ENCODE measurements around the gene STAG3.

The STAG3 gene

GRCh38 chr7:100154651-100155491 lies 22.8 kb upstream of the STAG3 start:
- DNase-seq (ENCODE audit: low read depth): no peak

- DNase-seq (ENCODE audit: low read depth): no peak
These were observed 22.0 kb upstream of the STAG3 start for GRCh38 chr7:100155553-100156317.

DNA sequence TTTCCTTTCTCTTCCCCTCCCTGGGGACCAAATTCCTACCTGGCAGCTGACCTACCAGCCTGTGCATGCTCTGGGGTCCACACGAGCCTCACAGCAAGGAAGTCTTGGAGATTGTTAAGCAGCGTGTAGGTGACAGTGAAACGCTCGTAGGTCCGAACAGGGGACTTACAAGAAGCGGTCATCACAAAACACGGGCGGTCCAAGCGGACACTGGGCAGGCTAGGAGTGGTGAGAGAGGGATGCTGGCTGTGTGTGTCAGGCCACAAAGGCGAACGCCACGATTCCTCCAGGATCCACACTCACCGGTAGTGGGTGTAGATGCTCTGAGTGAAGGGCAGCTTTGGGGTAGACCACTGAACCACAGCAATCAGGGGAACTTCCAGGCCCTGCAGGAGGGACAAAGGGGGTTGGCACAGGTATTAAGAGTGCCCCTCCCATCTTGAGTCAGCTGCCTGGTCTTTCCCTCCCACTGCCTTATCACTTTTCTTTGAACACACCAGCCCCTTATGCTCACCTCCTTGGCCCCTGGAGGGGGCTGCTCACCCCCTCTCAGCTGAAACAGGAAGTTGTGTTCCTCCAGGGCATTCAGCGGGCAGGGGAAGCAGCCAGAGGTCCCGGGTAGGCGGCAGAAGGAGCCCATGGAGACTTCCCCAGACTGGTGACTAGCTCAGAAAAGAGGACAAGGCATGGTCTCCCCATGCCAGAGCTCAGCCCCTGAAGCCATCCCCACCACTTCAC lies 21.2 kb upstream of the STAG3 start:
- DNase-seq (ENCODE audit: low read depth): no peak

DNA sequence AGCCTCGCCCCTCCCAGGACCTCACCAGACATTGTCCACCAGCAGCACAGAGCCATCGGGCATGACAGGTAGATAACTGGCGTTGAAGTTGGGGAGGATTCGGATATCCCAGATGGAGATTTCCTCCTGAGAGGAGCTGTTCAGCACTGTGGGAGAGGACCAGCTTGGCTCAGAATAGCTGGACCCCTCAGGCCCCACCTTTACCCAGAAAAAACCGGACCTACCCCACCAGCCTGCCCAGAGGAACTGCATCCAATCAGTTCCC lies 20.7 kb upstream of the STAG3 start:
- no peak for DNase-seq (ENCODE audit: low read depth)

- DNase-seq (ENCODE audit: low read depth): no peak
These were observed 20.1 kb upstream of the STAG3 start for GRCh38 chr7:100157334-100158228.

GRCh38 chr7:100158229-100159098 lies 19.3 kb upstream of the STAG3 start, which contains the start of gene TRAPPC14:
Gene TRAPPC14, minus strand, starts transcription at chr7:100158723. Its CDS starts 224 bp downstream, at chr7:100158499.
- peak; percentile 46 for DNase-seq (ENCODE audit: low read depth)

- no peak for DNase-seq (ENCODE audit: low read depth)
These were observed 18.6 kb upstream of the STAG3 start for GRCh38 chr7:100159099-100159623.

DNA sequence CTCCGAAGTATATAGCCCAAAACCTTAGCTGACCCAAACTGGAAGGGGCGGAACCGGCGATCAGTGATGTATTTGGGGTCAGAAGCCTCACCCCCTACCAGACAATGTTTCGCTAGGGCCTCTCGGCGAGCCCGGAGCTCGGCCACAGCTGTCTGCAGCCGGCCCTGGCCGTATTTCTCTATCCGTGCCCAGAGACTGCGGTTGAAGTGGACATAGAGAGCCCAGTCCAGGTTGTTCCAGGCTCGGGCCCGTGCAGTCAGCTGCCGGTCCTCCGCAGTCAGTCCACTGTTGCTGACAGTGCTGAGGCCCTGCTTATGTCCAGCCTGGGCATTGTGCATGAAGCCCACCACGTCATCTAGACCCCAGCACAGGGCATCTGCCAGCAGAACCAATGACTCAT lies 17.7 kb upstream of the STAG3 start:
- DNase-seq (ENCODE audit: low read depth): no peak

DNA sequence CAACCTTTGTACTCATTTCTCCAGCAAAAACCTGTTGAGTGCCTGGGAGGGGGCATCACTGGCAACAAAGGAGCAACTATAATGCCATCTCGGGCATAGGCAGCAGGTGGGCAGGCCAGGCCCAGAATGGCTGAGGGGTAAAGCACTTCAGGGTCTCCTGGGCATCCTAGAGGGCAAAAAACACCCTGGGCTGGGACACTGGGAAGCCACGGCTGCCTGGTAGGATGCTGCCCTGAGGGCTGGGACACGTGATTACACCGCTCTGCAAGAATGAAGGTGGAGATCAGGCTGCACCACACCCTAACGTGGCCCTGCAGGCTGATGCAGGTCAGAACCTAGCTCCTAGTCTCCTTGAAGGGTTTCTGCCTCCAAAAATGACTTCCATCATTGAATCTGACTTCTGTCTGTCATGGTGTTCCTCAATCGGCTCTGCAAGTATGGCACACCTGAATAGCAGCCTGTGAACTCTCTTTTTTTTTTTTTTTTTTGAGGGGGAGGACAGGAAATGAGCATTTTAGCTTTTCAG lies 14.6 kb upstream of the STAG3 start:
- no peak for DNase-seq (ENCODE audit: low read depth)

DNA sequence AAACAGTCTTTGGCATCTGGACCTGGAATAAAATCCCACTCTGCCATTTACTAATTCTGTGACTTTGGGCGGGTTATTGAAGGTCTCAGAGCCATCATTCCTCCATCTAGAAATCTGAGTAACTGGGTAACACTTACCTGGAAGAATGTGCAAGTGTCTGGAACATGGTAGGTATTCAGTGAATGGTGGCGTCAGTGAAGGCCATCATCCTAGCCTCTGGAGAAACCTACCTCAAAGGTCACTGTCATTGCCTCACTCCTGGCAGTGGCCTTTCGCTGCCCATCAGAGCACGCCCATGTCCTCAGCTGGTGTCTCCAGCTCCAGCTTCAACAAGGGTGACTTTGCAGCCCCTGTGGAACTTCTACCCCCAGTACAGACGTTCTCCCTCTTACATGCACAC lies 13.8 kb upstream of the STAG3 start:
- no peak for DNase-seq (ENCODE audit: low read depth)

DNA sequence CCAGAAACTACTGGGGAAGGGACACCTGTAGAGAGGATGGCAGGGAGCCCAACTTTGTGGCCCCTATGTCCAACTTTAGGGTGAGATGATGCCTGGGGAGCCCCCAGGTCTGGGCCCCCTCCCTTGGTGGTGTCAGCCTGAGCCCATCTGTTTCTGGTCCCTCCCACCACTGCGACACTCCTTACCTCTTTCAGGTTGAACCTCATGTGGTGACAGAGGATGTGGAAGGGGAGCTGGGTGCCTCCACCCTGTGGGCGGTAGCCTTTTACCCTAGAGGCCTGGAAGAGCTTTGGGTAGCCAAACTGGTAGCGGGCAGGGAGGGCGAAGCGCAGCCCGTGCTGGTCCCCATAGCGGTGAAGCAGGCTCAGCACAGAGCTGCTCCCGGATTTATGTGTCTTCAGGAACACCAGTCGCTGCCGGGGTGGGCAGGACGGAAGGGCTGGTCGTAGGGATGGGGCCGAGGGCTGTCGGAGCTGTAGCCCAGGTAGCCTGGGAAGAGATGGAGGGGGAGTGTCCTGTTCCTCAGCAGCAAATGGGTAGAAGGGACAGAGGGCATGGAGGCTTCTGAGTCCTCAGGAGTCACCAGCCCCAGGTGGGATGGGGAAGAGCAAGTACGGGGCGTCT lies 11.3 kb upstream of the STAG3 start:
- no peak for DNase-seq (ENCODE audit: low read depth)

- DNase-seq (ENCODE audit: low read depth): no peak
These were observed 10.5 kb upstream of the STAG3 start for GRCh38 chr7:100166970-100167911.

DNA sequence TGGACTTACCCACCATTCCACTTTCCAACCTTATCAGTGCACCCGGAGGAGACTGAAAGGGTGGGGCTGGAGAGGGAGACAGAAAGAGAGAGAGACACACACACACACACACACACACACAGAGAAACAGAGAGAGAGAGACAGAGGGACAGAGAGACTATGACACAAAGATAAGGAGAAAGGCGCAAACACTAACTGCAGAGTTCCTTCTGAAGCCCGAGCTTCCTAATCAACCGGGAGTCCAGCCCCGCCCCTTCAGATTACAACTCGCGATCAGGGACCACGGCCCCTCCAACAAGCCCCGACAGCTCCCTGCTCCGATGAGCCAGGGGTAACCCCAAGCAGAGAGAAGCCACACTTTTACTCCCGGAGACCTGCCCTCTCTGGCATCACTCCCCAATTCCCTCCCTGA lies 9.8 kb upstream of the STAG3 start:
- no peak for DNase-seq (ENCODE audit: low read depth)

- DNase-seq (ENCODE audit: low read depth): no peak
These were observed 8.4 kb upstream of the STAG3 start for GRCh38 chr7:100169147-100169850.

GRCh38 chr7:100170101-100170897 lies 7.4 kb upstream of the STAG3 start:
- no peak for DNase-seq (ENCODE audit: low read depth)

GRCh38 chr7:100171087-100171681 lies 6.5 kb upstream of the STAG3 start:
- no peak for DNase-seq (ENCODE audit: low read depth)

DNA sequence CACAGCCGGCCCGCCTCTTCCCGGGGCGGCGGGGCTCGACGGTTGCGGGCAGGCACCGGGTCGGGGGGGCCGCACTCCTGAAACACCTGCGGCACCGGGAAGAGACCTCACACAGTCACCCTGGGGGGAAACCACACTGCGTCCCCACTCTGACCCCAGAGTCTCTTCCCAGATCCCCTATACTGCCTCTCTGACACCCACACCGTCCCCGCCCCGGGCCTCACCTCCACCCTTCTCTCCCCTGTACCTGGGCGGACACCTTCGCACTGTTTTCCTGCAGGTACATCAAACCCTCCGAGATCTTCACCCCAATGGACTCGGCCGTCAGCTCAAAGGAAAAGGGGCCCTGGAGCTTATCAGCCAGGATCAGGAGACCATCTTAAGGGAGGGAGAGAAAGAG lies 5.9 kb upstream of the STAG3 start:
- DNase-seq (ENCODE audit: low read depth): no peak
